Parathyroid adenoma (tissue), 2 donors: ENCODE results near the gene CCDC12.

Experiments
- H2AFZ ChIP-seq: fragments of 300-600 bp; sonication (generic); one replicate; pipeline ENCODE4 v1.7.0; 2017; ENCODE audit warnings: antibody characterized with exemption, mild to moderate bottlenecking
- H3K27ac ChIP-seq: fragments of 300-600 bp; sonication (generic); one replicate; pipeline ENCODE4 v1.7.0; 2017
- H3K27me3 ChIP-seq: fragments of 300-600 bp; sonication (generic); one replicate; pipeline ENCODE4 v1.7.0; 2017; ENCODE audit warnings: low read length; ENCODE audit not compliant: control insufficient read depth, insufficient read depth
- H3K36me3 ChIP-seq: fragments of 300-600 bp; sonication (generic); one replicate; pipeline ENCODE4 v1.7.0; 2017; ENCODE audit warnings: low read length; ENCODE audit not compliant: control insufficient read depth, insufficient read depth
- H3K4me1 ChIP-seq: fragments of 300-600 bp; sonication (generic); one replicate; pipeline ENCODE4 v1.7.0; 2017; ENCODE audit warnings: control low read depth
- H3K4me2 ChIP-seq: fragments of 300-600 bp; sonication (generic); one replicate; pipeline ENCODE4 v1.7.0; 2017; ENCODE audit warnings: low read length
- H3K4me3 ChIP-seq: fragments of 300-600 bp; sonication (generic); one replicate; pipeline ENCODE4 v1.7.0; 2017; ENCODE audit warnings: low read depth, low read length
- H3K79me2 ChIP-seq: fragments of 300-600 bp; sonication (generic); one replicate; pipeline ENCODE4 v1.7.0; 2017; ENCODE audit warnings: control low read depth
- H3K9ac ChIP-seq: fragments of 300-600 bp; sonication (generic); one replicate; pipeline ENCODE4 v1.7.0; 2017; ENCODE audit warnings: mild to moderate bottlenecking
- H3K9me3 ChIP-seq: fragments of 300-600 bp; sonication (generic); one replicate; pipeline ENCODE4 v1.7.0; 2017; ENCODE audit warnings: low read length; ENCODE audit not compliant: control insufficient read depth
- CTCF ChIP-seq: fragments of 300-600 bp; sonication (generic); IDR thresholded peaks from one replicate; pipeline ENCODE4 v1.7.0; 2017; ENCODE audit warnings: antibody characterized with exemption, mild to moderate bottlenecking
- donor health status: primary hyperparathyroidism.

CCDC12 gene

GRCh38 chr3:47007001-47007400 lies 30.5 kb upstream of the CCDC12 start:
- TF ChIP-seq CTCF: no peak

GRCh38 chr3:47006145-47006651 lies 29.7 kb upstream of the CCDC12 start:
- TF ChIP-seq CTCF: no peak
- H3K4me1 ChIP-seq: peaks cover 5% of the 10 kb centered on the region

More at GRCh38 chr3:47007001-47007400, 30.5 kb upstream of the CCDC12 start:
- H3K79me2 ChIP-seq: no peaks in the 10 kb centered on the region
- H3K4me2 ChIP-seq: no peak overlapping the region
- H3K9me3 ChIP-seq: no peaks in the 10 kb centered on the region
- no peak overlapping the region for H3K4me3 ChIP-seq
- H3K4me1 ChIP-seq: peaks cover 5% of the 10 kb centered on the region
- H3K9ac ChIP-seq: no peak overlapping the region
- no peak overlapping the region for H3K27ac ChIP-seq
- no peaks in the 10 kb centered on the region for H3K36me3 ChIP-seq
- H3K27me3 ChIP-seq: no peaks in the 10 kb centered on the region
- H2AFZ ChIP-seq: no peak overlapping the region

GRCh38 chr3:47005212-47006144 lies 28.9 kb upstream of the CCDC12 start:
- peaks cover 5% of the 10 kb centered on the region for H3K4me1 ChIP-seq
- H3K27ac ChIP-seq: no peak overlapping the region
- no peak for TF ChIP-seq CTCF
- H3K79me2 ChIP-seq: no peaks in the 10 kb centered on the region
- H3K4me3 ChIP-seq: no peak overlapping the region
- no peaks in the 10 kb centered on the region for H3K9me3 ChIP-seq
- no peak overlapping the region for H2AFZ ChIP-seq
- H3K9ac ChIP-seq: no peak overlapping the region
- no peaks in the 10 kb centered on the region for H3K27me3 ChIP-seq
- no peak overlapping the region for H3K4me2 ChIP-seq
- no peaks in the 10 kb centered on the region for H3K36me3 ChIP-seq

More at GRCh38 chr3:47006145-47006651, 29.7 kb upstream of the CCDC12 start:
- no peak overlapping the region for H3K4me2 ChIP-seq
- no peaks in the 10 kb centered on the region for H3K9me3 ChIP-seq
- H3K27ac ChIP-seq: no peak overlapping the region
- no peak overlapping the region for H3K4me3 ChIP-seq
- no peaks in the 10 kb centered on the region for H3K79me2 ChIP-seq
- no peak overlapping the region for H2AFZ ChIP-seq
- no peaks in the 10 kb centered on the region for H3K27me3 ChIP-seq
- no peak overlapping the region for H3K9ac ChIP-seq
- H3K36me3 ChIP-seq: no peaks in the 10 kb centered on the region

- Histone ChIP-seq H3K27ac (no peak overlapping the region), H2AFZ (no peak overlapping the region), H3K9ac (no peak overlapping the region), H3K4me2 (no peak overlapping the region), H3K4me3 (no peak overlapping the region), H3K27me3 (no peaks in the 10 kb centered on the region), H3K9me3 (no peaks in the 10 kb centered on the region), H3K36me3 (no peaks in the 10 kb centered on the region), H3K79me2 (no peaks in the 10 kb centered on the region), H3K4me1 (no peaks in the 10 kb centered on the region)
- no peak for TF ChIP-seq CTCF
Observed at GRCh38 chr3:47004369-47005211, 28.0 kb upstream of the CCDC12 start.
